ENCODE measurements around the gene PAWR. TPM values are rescaled to one million over a fixed set of nuclear protein-coding genes. Genes with fewer than 3 reads are reported as not detected.

Gene PAWR
- total and polyA plus RNA-seq, 2 donors (not counting 3 experiments of a cell fraction or from before 2014, with no cell fraction given): 18.3 to 154 TPM

DNA sequence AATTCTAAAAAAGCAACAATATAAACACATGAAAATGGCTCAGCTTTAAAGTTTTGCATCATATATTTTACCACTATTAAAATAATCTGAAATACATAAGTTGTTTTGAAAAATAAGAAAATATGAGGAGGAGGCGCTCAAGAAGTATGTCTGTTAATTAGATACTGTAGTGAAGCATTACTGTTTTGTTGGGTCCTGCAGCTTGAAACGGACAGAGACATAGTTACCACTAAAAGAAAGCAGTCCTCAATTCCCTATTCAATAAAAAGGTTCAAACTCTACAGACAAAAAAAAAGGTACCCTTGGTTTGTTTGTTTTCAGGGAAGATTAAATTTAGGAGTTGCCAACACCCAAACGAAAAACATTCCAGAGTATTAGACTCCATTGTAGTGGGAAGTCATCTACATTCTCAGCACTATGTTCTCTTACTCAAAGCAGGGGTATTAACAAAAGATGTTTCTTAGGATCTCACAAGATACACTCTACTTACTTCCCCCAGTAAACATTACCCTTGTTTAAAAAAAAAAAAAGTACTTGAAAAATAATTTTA lies 3.0 kb downstream of the PAWR start:
- H3K9ac ChIP-seq (replicated peaks; ENCODE audit: extremely low read depth, insufficient read depth, low read length): peak overlapping the region; percentile 96
- FAIRE-seq (no peak), DNase-seq (ENCODE audit: low read depth, low spot score) (peak; percentile 55)
- dilution Hi-C loops (cut with MboI; ENCODE audit: extremely low pct_ligation_motif_present, low sequenced_read_pairs) (no loop called here), intact Hi-C loops (cut with micrococcal nuclease) (no loop called here)
- H3K9me3 ChIP-seq (replicated peaks; ENCODE audit: control insufficient read depth, insufficient read depth, low read length): no peaks in the 10 kb centered on the region
- H3K36me3 ChIP-seq (ENCODE audit: control insufficient read depth in 2 of 2, extremely low read depth in 1 of 2, insufficient read depth in 2 of 2, low read length in 2 of 2): no peaks in the 10 kb centered on the region
- peak overlapping the region; percentile 85 for H3K27ac ChIP-seq (ENCODE audit: insufficient read depth, low read depth, low read length)
- no peak overlapping the region for H2AFZ ChIP-seq (ENCODE audit: low read depth, low read length)
- ChIA-PET POLR2A (no interaction called here), CTCF (interaction anchor here (1.1 to 1.9 kb wide), 4 partner anchors 12 to 280 kb away, joined by 4 to 7 read pairs (median 5); no protein-coding TSS in a partner anchor)
- BruUV-seq (replicated peaks): no TSS peak
- peaks cover 2% of the 10 kb centered on the region for H4K20me1 ChIP-seq (replicated peaks; ENCODE audit: control insufficient read depth, extremely low read depth, insufficient read depth, low read length)
- peak overlapping the region; percentile 75 for H3K4me2 ChIP-seq (ENCODE audit: insufficient read depth, low read length)
- TF ChIP-seq POLR2A (IDR thresholded peaks at IDR 0.05; ENCODE audit: low read depth, low read length) (no peak), POLR2AphosphoS5 (IDR thresholded peaks at IDR 0.05; ENCODE audit: insufficient read depth, low read depth, low read length) (no peak), MYC (IDR thresholded peaks at IDR 0.05; ENCODE audit: low read depth, low read length) (no peak), FOS (IDR thresholded peaks at IDR 0.05; ENCODE audit: borderline replicate concordance, insufficient read depth, low read length) (no peak), GATA2 (IDR thresholded peaks at IDR 0.05; ENCODE audit: insufficient read depth, insufficient read length, low read depth, low read length) (no peak), EZH2 (IDR thresholded peaks at IDR 0.05; ENCODE audit: borderline replicate concordance, low read depth, low read length, severe bottlenecking) (no peak), JUN (IDR thresholded peaks at IDR 0.05; ENCODE audit: borderline replicate concordance, insufficient read depth, insufficient read length, low read depth) (no peak), MAX (IDR thresholded peaks at IDR 0.05; ENCODE audit: insufficient read depth, insufficient read length) (no peak)
- TF ChIP-seq, protein P1, sequence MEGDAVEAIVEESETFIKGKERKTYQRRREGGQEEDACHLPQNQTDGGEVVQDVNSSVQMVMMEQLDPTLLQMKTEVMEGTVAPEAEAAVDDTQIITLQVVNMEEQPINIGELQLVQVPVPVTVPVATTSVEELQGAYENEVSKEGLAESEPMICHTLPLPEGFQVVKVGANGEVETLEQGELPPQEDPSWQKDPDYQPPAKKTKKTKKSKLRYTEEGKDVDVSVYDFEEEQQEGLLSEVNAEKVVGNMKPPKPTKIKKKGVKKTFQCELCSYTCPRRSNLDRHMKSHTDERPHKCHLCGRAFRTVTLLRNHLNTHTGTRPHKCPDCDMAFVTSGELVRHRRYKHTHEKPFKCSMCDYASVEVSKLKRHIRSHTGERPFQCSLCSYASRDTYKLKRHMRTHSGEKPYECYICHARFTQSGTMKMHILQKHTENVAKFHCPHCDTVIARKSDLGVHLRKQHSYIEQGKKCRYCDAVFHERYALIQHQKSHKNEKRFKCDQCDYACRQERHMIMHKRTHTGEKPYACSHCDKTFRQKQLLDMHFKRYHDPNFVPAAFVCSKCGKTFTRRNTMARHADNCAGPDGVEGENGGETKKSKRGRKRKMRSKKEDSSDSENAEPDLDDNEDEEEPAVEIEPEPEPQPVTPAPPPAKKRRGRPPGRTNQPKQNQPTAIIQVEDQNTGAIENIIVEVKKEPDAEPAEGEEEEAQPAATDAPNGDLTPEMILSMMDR (IDR thresholded peaks at IDR 0.05; ENCODE audit: extremely low read depth in 1 of 2, insufficient read depth in 1 of 2, low read depth in 1 of 2, low read length in 2 of 2): no peak
- peak overlapping the region; percentile 85 to 96 (median 88) for H3K4me3 ChIP-seq (replicated peaks in 1 of 3; ENCODE audit: insufficient read depth in 1 of 3, low read depth in 1 of 3, low read length in 3 of 3)
- H3K27me3 ChIP-seq (ENCODE audit: control insufficient read depth in 2 of 2, insufficient read depth in 2 of 2, low read length in 2 of 2): no peaks in the 10 kb centered on the region
- peaks cover 42% of the 10 kb centered on the region for H3K4me1 ChIP-seq (ENCODE audit: control insufficient read depth, extremely low read depth, insufficient read depth, low read length)
- H3K79me2 ChIP-seq (ENCODE audit: control insufficient read depth, insufficient read depth, low read length): peaks cover 80% of the 10 kb centered on the region
- H3K9me1 ChIP-seq (replicated peaks; ENCODE audit: control insufficient read depth, extremely low read depth, insufficient read depth, low read length): no peaks in the 10 kb centered on the region

Data from endothelial cell of umbilical vein (primary cell).